ENCODE data around the gene GEMIN7. TPM values are rescaled to one million over a fixed set of nuclear protein-coding genes. Genes with fewer than 3 reads are reported as not detected.

The GEMIN7 gene
- total and polyA plus RNA-seq, 2 of the 13 experiments (the other 11 are each of a cell fraction or from before 2014, with no cell fraction given), result 24.1 to 30.6 TPM

DNA sequence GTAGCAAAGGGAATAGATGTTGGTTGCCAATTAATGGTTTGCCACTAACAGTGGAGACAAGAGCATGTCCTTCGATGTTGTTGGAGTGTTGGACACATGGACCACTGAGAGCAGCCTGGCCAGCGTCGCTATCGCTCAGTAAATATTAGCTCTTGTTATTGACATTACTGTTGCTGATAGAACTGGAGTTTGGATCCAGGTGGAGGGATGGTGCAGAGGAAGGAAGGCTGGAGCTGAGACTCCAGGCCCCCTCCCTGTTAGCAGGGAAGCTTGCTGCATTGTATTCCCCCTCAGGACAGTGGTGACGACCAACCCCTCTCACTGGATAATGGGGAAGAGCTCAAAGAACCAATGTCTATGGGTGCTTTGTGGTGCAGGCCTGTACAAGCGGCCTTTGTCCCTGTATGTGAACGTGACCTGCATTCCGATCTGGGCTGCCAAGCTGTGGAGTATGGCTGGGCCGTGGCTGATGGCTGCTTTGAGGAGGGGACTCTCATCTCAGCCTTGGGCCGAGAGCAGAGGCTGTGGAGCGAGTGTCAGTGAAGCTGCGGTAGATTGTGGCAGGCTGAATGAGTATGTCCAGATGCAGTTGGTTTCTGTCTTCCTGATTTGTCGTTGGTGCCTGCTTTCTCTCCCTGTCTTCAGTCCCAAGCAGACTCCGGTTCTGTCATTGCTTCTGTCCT lies 33.2 kb upstream of the GEMIN7 start (continued):
- TF ChIP-seq, protein P1, sequence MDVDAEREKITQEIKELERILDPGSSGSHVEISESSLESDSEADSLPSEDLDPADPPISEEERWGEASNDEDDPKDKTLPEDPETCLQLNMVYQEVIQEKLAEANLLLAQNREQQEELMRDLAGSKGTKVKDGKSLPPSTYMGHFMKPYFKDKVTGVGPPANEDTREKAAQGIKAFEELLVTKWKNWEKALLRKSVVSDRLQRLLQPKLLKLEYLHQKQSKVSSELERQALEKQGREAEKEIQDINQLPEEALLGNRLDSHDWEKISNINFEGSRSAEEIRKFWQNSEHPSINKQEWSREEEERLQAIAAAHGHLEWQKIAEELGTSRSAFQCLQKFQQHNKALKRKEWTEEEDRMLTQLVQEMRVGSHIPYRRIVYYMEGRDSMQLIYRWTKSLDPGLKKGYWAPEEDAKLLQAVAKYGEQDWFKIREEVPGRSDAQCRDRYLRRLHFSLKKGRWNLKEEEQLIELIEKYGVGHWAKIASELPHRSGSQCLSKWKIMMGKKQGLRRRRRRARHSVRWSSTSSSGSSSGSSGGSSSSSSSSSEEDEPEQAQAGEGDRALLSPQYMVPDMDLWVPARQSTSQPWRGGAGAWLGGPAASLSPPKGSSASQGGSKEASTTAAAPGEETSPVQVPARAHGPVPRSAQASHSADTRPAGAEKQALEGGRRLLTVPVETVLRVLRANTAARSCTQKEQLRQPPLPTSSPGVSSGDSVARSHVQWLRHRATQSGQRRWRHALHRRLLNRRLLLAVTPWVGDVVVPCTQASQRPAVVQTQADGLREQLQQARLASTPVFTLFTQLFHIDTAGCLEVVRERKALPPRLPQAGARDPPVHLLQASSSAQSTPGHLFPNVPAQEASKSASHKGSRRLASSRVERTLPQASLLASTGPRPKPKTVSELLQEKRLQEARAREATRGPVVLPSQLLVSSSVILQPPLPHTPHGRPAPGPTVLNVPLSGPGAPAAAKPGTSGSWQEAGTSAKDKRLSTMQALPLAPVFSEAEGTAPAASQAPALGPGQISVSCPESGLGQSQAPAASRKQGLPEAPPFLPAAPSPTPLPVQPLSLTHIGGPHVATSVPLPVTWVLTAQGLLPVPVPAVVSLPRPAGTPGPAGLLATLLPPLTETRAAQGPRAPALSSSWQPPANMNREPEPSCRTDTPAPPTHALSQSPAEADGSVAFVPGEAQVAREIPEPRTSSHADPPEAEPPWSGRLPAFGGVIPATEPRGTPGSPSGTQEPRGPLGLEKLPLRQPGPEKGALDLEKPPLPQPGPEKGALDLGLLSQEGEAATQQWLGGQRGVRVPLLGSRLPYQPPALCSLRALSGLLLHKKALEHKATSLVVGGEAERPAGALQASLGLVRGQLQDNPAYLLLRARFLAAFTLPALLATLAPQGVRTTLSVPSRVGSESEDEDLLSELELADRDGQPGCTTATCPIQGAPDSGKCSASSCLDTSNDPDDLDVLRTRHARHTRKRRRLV (CRISPR knock-in tag; IDR thresholded peaks at IDR 0.05), result no peak
- peak; percentile 14; the same call in 1 of the 2 replicates for TF ChIP-seq ZNF232 (CRISPR knock-in tag; IDR thresholded peaks at IDR 0.05; ENCODE audit: borderline replicate concordance)
- no peak for TF ChIP-seq SMAD1 (CRISPR knock-in tag; IDR thresholded peaks at IDR 0.05; ENCODE audit: borderline replicate concordance, low read depth)
- no peak for TF ChIP-seq RNF2 (conservative IDR thresholded peaks at IDR 0.05; ENCODE audit: low read depth)
- TF ChIP-seq, protein P2, sequence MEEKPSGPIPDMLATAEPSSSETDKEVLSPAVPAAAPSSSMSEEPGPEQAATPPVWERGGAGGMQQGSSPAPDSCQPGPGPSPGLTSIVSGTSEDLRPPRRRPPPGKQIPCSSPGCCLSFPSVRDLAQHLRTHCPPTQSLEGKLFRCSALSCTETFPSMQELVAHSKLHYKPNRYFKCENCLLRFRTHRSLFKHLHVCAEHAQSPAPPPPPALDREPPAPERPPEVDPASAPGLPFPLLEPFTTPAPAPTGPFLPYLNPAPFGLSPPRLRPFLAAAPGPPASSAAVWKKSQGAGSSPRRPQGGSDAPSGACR (CRISPR knock-in tag; IDR thresholded peaks at IDR 0.05), result no peak; the same call in 1 of the 2 replicates
- peak; percentile 79; the same call in 1 of the 2 replicates for TF ChIP-seq FOXJ3 (CRISPR knock-in tag; IDR thresholded peaks at IDR 0.05; ENCODE audit: borderline replicate concordance)
- TF ChIP-seq ZNF274 (CRISPR knock-in tag; IDR thresholded peaks at IDR 0.05), result 0 out of 2 replicates have a peak, but pooled peaks have one; percentile 58
- no peak for TF ChIP-seq TMF1 (CRISPR knock-in tag; IDR thresholded peaks at IDR 0.05; ENCODE audit: low read depth)
- TF ChIP-seq, protein P3, sequence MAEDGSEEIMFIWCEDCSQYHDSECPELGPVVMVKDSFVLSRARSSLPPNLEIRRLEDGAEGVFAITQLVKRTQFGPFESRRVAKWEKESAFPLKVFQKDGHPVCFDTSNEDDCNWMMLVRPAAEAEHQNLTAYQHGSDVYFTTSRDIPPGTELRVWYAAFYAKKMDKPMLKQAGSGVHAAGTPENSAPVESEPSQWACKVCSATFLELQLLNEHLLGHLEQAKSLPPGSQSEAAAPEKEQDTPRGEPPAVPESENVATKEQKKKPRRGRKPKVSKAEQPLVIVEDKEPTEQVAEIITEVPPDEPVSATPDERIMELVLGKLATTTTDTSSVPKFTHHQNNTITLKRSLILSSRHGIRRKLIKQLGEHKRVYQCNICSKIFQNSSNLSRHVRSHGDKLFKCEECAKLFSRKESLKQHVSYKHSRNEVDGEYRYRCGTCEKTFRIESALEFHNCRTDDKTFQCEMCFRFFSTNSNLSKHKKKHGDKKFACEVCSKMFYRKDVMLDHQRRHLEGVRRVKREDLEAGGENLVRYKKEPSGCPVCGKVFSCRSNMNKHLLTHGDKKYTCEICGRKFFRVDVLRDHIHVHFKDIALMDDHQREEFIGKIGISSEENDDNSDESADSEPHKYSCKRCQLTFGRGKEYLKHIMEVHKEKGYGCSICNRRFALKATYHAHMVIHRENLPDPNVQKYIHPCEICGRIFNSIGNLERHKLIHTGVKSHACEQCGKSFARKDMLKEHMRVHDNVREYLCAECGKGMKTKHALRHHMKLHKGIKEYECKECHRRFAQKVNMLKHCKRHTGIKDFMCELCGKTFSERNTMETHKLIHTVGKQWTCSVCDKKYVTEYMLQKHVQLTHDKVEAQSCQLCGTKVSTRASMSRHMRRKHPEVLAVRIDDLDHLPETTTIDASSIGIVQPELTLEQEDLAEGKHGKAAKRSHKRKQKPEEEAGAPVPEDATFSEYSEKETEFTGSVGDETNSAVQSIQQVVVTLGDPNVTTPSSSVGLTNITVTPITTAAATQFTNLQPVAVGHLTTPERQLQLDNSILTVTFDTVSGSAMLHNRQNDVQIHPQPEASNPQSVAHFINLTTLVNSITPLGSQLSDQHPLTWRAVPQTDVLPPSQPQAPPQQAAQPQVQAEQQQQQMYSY (CRISPR knock-in tag; IDR thresholded peaks at IDR 0.05), result peak; percentile 60
- TF ChIP-seq, protein P4, sequence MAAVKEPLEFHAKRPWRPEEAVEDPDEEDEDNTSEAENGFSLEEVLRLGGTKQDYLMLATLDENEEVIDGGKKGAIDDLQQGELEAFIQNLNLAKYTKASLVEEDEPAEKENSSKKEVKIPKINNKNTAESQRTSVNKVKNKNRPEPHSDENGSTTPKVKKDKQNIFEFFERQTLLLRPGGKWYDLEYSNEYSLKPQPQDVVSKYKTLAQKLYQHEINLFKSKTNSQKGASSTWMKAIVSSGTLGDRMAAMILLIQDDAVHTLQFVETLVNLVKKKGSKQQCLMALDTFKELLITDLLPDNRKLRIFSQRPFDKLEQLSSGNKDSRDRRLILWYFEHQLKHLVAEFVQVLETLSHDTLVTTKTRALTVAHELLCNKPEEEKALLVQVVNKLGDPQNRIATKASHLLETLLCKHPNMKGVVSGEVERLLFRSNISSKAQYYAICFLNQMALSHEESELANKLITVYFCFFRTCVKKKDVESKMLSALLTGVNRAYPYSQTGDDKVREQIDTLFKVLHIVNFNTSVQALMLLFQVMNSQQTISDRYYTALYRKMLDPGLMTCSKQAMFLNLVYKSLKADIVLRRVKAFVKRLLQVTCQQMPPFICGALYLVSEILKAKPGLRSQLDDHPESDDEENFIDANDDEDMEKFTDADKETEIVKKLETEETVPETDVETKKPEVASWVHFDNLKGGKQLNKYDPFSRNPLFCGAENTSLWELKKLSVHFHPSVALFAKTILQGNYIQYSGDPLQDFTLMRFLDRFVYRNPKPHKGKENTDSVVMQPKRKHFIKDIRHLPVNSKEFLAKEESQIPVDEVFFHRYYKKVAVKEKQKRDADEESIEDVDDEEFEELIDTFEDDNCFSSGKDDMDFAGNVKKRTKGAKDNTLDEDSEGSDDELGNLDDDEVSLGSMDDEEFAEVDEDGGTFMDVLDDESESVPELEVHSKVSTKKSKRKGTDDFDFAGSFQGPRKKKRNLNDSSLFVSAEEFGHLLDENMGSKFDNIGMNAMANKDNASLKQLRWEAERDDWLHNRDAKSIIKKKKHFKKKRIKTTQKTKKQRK (IDR thresholded peaks at IDR 0.05; ENCODE audit: low read length), result no peak
- no peak for TF ChIP-seq IKZF1 (IDR thresholded peaks at IDR 0.05)
- TF ChIP-seq NR1H2 (CRISPR knock-in tag; IDR thresholded peaks at IDR 0.05; ENCODE audit: borderline replicate concordance, low read depth), result no peak
- TF ChIP-seq, protein P5, sequence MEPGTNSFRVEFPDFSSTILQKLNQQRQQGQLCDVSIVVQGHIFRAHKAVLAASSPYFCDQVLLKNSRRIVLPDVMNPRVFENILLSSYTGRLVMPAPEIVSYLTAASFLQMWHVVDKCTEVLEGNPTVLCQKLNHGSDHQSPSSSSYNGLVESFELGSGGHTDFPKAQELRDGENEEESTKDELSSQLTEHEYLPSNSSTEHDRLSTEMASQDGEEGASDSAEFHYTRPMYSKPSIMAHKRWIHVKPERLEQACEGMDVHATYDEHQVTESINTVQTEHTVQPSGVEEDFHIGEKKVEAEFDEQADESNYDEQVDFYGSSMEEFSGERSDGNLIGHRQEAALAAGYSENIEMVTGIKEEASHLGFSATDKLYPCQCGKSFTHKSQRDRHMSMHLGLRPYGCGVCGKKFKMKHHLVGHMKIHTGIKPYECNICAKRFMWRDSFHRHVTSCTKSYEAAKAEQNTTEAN (CRISPR knock-in tag; conservative IDR thresholded peaks at IDR 0.05), result no peak; the same call in 1 of the 2 replicates
- no peak for TF ChIP-seq ZNF367 (CRISPR knock-in tag; IDR thresholded peaks at IDR 0.05; ENCODE audit: borderline replicate concordance)
